Measurements from ENCODE around the gene PAX5. TPM values are rescaled to one million over a fixed set of nuclear protein-coding genes. Genes with fewer than 3 reads are reported as not detected.

The PAX5 gene
- total RNA-seq, 1 experiment from 2014 or later = 0.39 TPM

- peaks cover 7% of the 10 kb centered on the region for H3K23me2 ChIP-seq (ENCODE audit: insufficient read length, low read depth, low read length, poor library complexity, severe bottlenecking)
- no peak overlapping the region for H2BK20ac ChIP-seq (ENCODE audit: low read depth, low read length, poor library complexity, severe bottlenecking)
- DNase-seq = no peak
- no peak overlapping the region for H3K23ac ChIP-seq (ENCODE audit: insufficient read length, low read depth, low read length)
- TF ChIP-seq CTCF (conservative IDR thresholded peaks at IDR 0.05) = no peak
- Mint-ChIP-seq H3K27me3 (ENCODE audit: low read depth) (peaks cover 12% of the 10 kb centered on the region; the same call in 1 of the 2 replicates), H3K27ac (peak overlapping the region in 2 of 3 experiments; percentile 44 to 45; a peak in 2 of 7 replicates), H3K9me3 (no peaks in the 10 kb centered on the region; a peak in 3 of 5 replicates), H3K36me3 (ENCODE audit: insufficient read depth in 1 of 3, low read depth in 3 of 3) (no peaks in the 10 kb centered on the region), H3K4me3 (peak overlapping the region in 1 of 2 experiments; percentile 35; a peak in 1 of 5 replicates), H3K4me1 (peaks cover 17 to 33% of the 10 kb centered on the region in 2 experiments)
- H2AFZ ChIP-seq (ENCODE audit: low read length) = no peak overlapping the region
- no peak overlapping the region for H3K4me2 ChIP-seq (ENCODE audit: insufficient read depth, insufficient read length, low read length)
- no peak overlapping the region for H2AK5ac ChIP-seq (ENCODE audit: insufficient read length, low read length)
- H3K4ac ChIP-seq (ENCODE audit: low read depth, low read length) = no peak overlapping the region
- H3K9ac ChIP-seq (ENCODE audit: extremely low read depth, insufficient read length, low read length) = no peak overlapping the region
- H3K9me3 ChIP-seq (ENCODE audit: control insufficient read depth, low read depth, low read length) = no peaks in the 10 kb centered on the region
- peaks cover 4% of the 10 kb centered on the region; the same call in 1 of the 2 replicates for H3K4me1 ChIP-seq (ENCODE audit: insufficient read depth, low read length)
- H4K20me1 ChIP-seq (ENCODE audit: control insufficient read depth, insufficient read depth, insufficient read length) = no peaks in the 10 kb centered on the region
- H3K27ac ChIP-seq (ENCODE audit: insufficient read length, low read depth, low read length) = no peak overlapping the region
- H2BK15ac ChIP-seq (ENCODE audit: low read depth, low read length) = no peak overlapping the region
- no peak overlapping the region for H3K18ac ChIP-seq (ENCODE audit: insufficient read length, low read depth, low read length)
- H4K8ac ChIP-seq (replicated peaks; ENCODE audit: insufficient read length, low read depth, low read length) = no peak overlapping the region
- H3K27me3 ChIP-seq (ENCODE audit: insufficient read depth, low read length) = peaks cover 3% of the 10 kb centered on the region; the same call in 1 of the 2 replicates
- H2BK120ac ChIP-seq (ENCODE audit: low read depth, low read length, poor library complexity, severe bottlenecking) = no peak overlapping the region
- no peak overlapping the region for H3T11ph ChIP-seq (ENCODE audit: low read length)
- no peak overlapping the region for H4K5ac ChIP-seq (ENCODE audit: insufficient read length, low read depth, low read length)
- no peak overlapping the region for H3K56ac ChIP-seq (ENCODE audit: insufficient read length, low read depth, low read length)
- no peak overlapping the region for H2BK12ac ChIP-seq (ENCODE audit: insufficient read length, low read depth, low read length)
- no peaks in the 10 kb centered on the region for H3K79me1 ChIP-seq (ENCODE audit: insufficient read depth, low read depth, low read length, poor library complexity, severe bottlenecking)
- H2BK5ac ChIP-seq (ENCODE audit: insufficient read length, low read length) = no peak overlapping the region
- H4K91ac ChIP-seq (ENCODE audit: insufficient read length, low read depth, low read length) = no peak overlapping the region
- no peak overlapping the region; the same call in 1 of the 2 replicates for H3K14ac ChIP-seq (ENCODE audit: insufficient read depth, low read length)
- no CpG with 5 or more reads among the region's 21 CpGs for WGBS (ENCODE audit: extremely low coverage, insufficient read length, low lambda C conversion rate)
- no peaks in the 10 kb centered on the region for H3K79me2 ChIP-seq (ENCODE audit: insufficient read depth, low read length)
Measured at GRCh38 chr9:36820392-36820861, 213.6 kb downstream of the PAX5 start.
